Uterus (tissue), 2 donors: ENCODE results near the gene RSKR.

Experiments
- CTCF ChIP-seq, 4 experiments: fragments of 200-600 bp in 2 of 4; fragments of 450-650 bp in 2 of 4; sonication (generic) in 2 of 4; IDR thresholded peaks; one replicate each; pipeline ENCODE4 v1.5.1; 2016 to 2019; ENCODE audit warnings: antibody characterized with exemption in 4 of 4, mild to moderate bottlenecking in 2 of 4, moderate library complexity in 1 of 4
- POLR2A ChIP-seq, 2 donors: fragments of 450-650 bp; IDR thresholded peaks; one replicate each; pipeline ENCODE4 v1.6.1; 2016; ENCODE audit warnings: antibody characterized with exemption in 2 of 2, mild to moderate bottlenecking in 1 of 2, moderate library complexity in 1 of 2

- TF ChIP-seq CTCF (IDR thresholded peaks at IDR 0.05) = peak; percentile 41 to 58 (median 52)
- no peak for TF ChIP-seq POLR2A (IDR thresholded peaks at IDR 0.05)
These were observed 781 bp downstream of the RSKR start for GRCh38 chr17:28612936-28613872.
